Measurements from ENCODE around the gene CYP1A2.

CYP1A2 gene

DNA sequence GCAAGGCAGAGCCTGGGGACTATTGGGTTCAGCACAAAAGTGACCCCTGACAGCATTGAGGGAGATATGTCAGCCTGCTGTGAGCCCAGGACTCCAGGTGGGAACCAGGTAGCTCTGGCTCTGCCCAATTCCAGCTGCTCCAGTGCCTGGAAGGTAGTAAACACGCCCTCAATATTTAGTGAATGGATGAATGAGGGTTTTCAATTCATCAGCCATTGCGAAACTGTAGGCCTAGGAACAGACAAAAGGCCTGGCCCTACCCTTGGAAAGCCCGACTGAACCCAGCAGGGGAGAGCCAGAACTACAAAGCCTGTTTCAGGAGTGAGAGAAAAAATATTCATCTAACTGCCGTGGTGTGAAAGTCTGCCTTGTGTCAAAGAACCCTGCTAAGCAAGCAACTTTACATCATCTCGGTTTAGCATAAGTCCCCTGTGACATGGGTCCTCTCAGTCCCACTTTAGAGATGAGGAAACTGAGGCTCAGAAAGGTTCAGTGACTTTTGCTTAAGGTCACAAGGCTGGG lies 25.1 kb downstream of the CYP1A2 start:
- ChIA-PET CTCF (interaction anchor here (0.6 to 21.6 kb wide), 7 partner anchors 8 to 172 kb away, joined by 3 to 1226 read pairs (median 112); partner anchors contain the start of genes CLK3 and CSK), POLR2A (interaction anchor here (1.5 kb wide), 1 partner anchor 14 kb away, joined by 7 read pairs; no protein-coding TSS in a partner anchor)
- TF ChIP-seq, protein P1, sequence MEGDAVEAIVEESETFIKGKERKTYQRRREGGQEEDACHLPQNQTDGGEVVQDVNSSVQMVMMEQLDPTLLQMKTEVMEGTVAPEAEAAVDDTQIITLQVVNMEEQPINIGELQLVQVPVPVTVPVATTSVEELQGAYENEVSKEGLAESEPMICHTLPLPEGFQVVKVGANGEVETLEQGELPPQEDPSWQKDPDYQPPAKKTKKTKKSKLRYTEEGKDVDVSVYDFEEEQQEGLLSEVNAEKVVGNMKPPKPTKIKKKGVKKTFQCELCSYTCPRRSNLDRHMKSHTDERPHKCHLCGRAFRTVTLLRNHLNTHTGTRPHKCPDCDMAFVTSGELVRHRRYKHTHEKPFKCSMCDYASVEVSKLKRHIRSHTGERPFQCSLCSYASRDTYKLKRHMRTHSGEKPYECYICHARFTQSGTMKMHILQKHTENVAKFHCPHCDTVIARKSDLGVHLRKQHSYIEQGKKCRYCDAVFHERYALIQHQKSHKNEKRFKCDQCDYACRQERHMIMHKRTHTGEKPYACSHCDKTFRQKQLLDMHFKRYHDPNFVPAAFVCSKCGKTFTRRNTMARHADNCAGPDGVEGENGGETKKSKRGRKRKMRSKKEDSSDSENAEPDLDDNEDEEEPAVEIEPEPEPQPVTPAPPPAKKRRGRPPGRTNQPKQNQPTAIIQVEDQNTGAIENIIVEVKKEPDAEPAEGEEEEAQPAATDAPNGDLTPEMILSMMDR (IDR thresholded peaks at IDR 0.05; ENCODE audit: control extremely low read depth, extremely low read depth, low read depth, missing control alignments): no peak
- no peak for DNase-seq (ENCODE audit: extremely low spot score)

DNA sequence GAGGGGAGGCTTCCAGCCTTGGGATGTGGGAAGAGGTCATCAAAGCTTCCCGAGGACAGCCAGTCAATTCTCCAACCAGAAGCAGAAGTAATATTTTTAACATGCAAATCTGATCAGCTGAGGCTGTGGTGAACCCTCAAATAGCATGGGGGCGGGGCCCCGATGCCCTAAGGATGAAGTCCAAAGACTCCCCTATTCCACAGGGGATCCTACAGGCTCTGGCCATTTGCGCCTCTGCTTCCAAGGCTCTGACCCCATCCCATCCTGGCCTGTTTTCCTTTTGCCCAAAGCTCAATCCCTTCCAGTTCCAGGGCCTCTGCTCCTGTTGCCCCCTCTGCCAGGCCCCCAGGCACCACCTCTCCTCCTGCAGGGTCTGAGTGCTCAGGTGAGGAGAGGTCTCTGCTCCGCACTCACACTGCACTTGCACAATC lies 26.5 kb downstream of the CYP1A2 start:
- TF ChIP-seq, protein P1 (IDR thresholded peaks at IDR 0.05; ENCODE audit: control extremely low read depth, extremely low read depth, low read depth, missing control alignments): no peak
- no peak for DNase-seq (ENCODE audit: extremely low spot score)
- POLR2A ChIA-PET: interaction anchor here (1.0 to 1.5 kb wide), 2 partner anchors 13 to 19 kb away, joined by 3 to 7 read pairs; no protein-coding TSS in a partner anchor
- CTCF ChIA-PET: interaction anchor here (1.6 to 21.6 kb wide), 4 partner anchors 9 to 171 kb away, joined by 5 to 1226 read pairs (median 445); partner anchors contain the start of genes CLK3 and CSK

DNA sequence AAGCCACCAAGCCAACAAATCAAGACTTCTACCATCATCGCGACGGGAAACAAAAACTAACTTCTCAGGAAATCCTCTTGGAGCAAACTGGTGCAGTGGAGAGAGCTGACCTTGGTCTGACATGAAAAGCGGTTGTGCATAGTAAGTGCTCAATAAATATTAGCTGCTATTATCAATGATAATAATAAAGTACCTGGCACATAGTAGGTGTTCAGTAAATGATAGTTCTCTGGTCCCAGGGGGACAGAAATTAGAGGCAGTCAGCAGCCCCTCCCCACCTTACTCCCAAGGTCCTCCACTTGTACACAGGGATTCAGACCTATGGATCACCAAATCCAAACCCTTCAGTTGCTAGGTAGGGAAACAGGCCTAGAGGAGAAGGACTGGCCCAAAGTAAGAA lies 27.2 kb downstream of the CYP1A2 start:
- POLR2A ChIA-PET: no interaction called here

DNA sequence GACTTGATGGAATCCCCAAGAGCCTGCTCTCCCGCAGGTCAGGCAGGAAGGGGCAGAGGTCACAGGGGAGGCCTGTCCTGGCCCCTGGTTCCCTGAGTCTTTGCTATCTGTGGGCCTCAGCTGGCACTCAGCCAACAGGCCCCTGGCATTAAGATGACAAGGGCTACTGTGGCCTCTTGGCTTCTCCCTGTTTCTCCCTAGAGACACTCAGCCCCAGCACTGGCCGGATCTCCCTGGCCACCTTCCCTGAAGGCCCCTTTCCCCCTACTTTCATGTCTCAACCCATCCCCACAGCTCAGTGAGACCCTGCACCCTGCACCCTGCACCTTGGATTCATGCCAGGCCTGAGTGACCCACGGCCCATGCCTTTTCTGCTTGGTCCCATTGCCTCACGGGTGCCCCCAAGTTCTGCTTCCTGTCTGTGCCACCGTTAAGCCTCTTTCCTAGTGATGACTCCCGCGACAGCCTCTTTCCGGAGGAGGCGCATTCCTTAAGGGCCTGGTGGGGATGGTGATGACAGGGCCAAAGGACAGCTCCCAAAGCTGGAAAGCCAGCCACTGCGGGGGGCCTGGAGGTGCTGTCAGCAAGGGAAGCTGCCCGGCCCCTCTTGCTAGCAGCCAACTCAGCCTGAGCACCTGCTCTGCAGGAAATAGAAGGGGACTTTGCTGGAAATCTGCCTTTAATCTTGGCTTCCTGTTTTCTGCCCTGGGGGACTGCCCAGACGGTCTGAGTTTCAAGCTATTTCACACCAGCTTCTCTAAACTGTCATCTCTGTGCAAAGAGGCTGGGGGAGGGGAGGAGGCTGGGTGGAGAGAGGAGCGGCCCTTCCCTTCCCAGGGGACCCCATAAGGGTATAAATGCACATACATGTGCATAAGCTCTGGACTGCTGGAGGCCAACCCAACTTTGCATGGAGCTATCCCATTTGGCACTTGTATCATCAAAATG lies 28.4 kb downstream of the CYP1A2 start:
- peak; percentile 83 for DNase-seq (ENCODE audit: extremely low spot score)
- CTCF ChIA-PET: interaction anchor here (1.0 to 35.2 kb wide), 13 partner anchors 2 to 783 kb away, joined by 3 to 1226 read pairs (median 3); partner anchors contain the start of genes CLK3, COX5A, CSK and PML
- POLR2A ChIA-PET: interaction anchor here (0.7 to 2.1 kb wide), 6 partner anchors 10 to 322 kb away, joined by 3 to 8 read pairs (median 6); partner anchors contain the start of gene RPP25

More for the DNA sequence above, 27.2 kb downstream of the CYP1A2 start:
- TF ChIP-seq, protein P1 (IDR thresholded peaks at IDR 0.05; ENCODE audit: control extremely low read depth, extremely low read depth, low read depth, missing control alignments): no peak
- CTCF ChIA-PET: interaction anchor here (1.2 to 21.6 kb wide), 4 partner anchors 18 to 403 kb away, joined by 3 to 1226 read pairs (median 445); partner anchors contain the start of genes CLK3 and CSK
- no peak for DNase-seq (ENCODE audit: extremely low spot score)

DNA sequence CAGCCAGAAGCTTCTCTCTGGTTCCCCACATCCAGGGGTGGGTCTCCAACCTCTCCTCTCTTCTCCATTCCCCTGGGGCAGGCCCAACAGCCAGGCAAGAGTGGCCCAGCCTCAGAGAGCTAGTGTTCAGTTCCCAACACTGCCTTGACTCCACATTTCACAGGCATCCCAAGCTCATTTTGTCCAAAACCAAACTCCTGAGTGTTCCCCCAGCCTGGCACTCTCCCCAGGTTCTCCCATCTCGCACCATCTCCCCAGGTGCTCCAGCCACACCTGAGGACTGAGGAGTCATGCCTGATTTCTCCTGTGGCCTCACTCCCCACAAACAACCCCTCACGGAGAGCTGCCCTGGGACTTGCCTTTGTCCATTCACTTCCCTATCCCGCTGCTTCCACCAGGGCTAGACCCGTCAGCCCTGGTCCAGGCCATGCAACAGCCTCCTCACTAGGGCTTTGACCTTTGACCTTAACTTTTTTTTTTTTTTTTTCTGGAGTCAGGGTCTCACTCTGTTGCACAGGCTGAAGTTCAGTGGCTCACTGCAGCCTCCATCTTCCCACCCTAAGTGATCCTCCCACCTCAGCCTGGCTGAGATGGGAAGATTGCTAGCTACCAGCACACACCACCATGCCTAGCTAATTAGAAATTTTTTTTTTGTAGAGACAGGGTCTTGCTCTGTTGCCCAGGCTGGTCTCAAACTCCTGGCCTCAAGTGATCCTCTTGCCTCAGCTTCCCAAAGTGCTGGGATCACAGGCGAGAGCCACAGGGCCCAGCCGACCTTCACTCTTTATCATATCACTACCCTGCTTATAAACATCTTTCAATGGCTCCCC lies 29.3 kb downstream of the CYP1A2 start:
- no peak for DNase-seq (ENCODE audit: extremely low spot score)
- CTCF ChIA-PET: interaction anchor here (1.0 to 35.2 kb wide), 13 partner anchors 3 to 784 kb away, joined by 3 to 1226 read pairs (median 3); partner anchors contain the start of genes CLK3, COX5A, CSK and PML

More for the DNA sequence above, 28.4 kb downstream of the CYP1A2 start:
- TF ChIP-seq, protein P1 (IDR thresholded peaks at IDR 0.05; ENCODE audit: control extremely low read depth, extremely low read depth, low read depth, missing control alignments): no peak

More for the DNA sequence above, 29.3 kb downstream of the CYP1A2 start:
- TF ChIP-seq, protein P1 (IDR thresholded peaks at IDR 0.05; ENCODE audit: control extremely low read depth, extremely low read depth, low read depth, missing control alignments): no peak
- POLR2A ChIA-PET: interaction anchor here (0.6 to 2.1 kb wide), 7 partner anchors 9 to 323 kb away, joined by 3 to 8 read pairs (median 5); partner anchors contain the start of gene RPP25

Data from GM10248 (cell line).